ENCODE measurements around the gene APPBP2.

The APPBP2 gene

DNA sequence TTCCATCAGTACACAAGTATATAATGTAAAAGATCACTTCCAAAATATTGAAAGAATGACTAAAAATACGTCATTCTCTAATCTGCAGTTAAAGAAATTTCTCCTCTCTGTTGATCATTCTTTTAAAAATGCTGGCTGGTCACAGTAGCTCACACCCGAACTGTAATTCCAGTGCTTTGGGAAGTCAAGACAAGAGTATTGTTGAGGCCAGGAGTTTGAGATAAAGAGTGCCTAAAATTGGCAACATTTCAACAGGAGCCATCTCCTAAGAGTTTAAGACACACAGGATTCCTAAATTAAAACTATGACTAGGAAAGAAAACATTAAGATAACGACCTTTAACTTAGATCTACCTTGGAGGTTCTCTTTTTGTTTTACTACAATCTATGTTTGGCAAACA, 129.6 kb downstream of the APPBP2 start:
- no peak for DNase-seq

DNA sequence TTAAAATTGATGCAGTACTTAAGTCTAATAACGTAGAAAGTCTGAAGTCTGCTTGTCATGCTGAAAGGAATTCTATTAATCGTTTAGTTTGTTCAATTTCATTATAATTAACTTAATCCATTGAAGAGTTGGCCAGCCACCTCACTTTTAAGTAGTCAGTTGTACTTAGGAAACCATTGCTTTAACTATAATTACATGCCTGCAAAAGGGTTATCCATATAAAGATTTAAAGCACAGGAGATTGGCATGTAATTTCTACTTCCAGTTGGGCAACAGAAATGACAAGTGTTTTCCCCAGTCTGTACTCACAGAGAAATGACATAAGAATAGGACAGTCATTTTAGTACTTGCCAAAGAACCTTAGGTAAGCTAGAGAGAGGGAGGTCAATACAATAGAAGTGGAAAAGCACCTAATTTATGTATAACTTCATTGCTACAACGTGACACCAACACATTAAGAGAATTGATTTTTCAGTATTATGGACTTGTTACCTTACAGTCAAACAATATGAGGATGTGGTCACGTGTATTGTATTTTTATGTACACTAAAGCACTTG, 130.5 kb downstream of the APPBP2 start:
- no peak for DNase-seq

DNA sequence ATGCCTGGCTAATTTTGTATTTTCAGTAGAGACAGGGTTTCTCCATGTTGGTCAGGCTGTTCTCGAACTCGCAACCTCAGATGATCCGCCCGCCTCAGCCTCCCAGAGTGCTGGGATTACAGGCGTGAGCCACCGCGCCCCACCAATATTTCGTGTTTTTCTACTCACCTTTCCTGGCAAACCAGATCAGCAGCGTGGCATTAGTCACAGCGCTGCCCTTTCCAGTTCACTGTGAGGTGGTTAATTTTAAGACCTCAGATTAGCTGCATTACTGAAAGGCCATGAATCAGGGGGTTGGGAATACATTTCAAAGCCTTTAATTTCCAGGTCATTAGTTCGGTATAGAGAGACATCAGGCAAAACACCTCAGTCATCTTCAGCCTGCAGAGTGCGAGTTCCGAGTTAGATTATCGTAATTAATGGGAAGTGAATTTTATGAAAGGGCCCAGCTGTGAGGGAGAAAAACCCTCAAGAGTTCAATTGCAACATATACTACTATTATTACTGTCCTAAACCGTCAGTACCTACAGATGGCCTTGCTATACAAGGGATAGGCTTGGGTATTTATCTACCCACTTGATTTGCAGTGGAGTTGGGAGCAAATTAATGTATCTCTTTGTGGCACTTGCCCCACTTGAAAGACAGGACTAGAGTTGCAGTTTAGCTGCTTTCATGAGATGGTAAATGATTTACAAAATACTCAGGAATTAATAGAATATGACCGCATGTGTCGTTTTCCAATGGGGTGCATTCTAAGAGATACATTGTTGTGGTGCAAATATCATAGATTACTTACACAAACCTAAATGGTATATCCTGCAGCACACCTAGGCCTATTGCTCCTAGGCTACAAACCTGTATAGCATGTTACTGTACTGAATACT, 132.0 kb downstream of the APPBP2 start:
- no peak for DNase-seq
